Adipose tissue (tissue), 3 donors: ENCODE measurements around the gene RB1. TPM values are rescaled to one million over a fixed set of nuclear protein-coding genes. Genes with fewer than 3 reads are reported as not detected.

Source experiments
- H3K27ac ChIP-seq: one replicate; pipeline ENCODE4 v1.5.1; 2013; ENCODE audit warnings: low read depth, low read length
- WGBS, 3 donors: extraction: QIAGEN DNeasy Blood & Tissue Kit; methylation state at CpG; one replicate each; pipeline ENCODE4 v1.1.7; 2013; 5-methylcytosine and 5-hydroxymethylcytosine counted together
- polyA plus RNA-seq, 3 donors: library from polyadenylated mRNA; stranded (reverse); fragments of 200-250 nt; gene quantifications; one replicate each; pipeline ENCODE4 v1.2.3, GENCODE V29; 2013
- donor health status: healthy with polysubstance abuse.
- donor health status: Bipolar disorder and iron deficiency.
- donor health status: healthy.

The RB1 gene
- polyA plus RNA-seq, 3 donors = 5.7 to 16.8 (median 13.2) TPM

GRCh38 chr13:48476686-48477085 is 173.1 kb downstream of the RB1 start:
- 41 to 67% (median 59%) methylated on average over 4 of the region's 4 CpGs for WGBS, 3 donors

GRCh38 chr13:48477191-48477855 is 173.8 kb downstream of the RB1 start:
- 90 to 92% (median 92%) methylated on average over 2 of the region's 2 CpGs for WGBS, 3 donors
- H3K27ac ChIP-seq = no peak overlapping the region

More at GRCh38 chr13:48476686-48477085, 173.1 kb downstream of the RB1 start:
- no peak overlapping the region for H3K27ac ChIP-seq

- 61 to 79% (median 76%) methylated on average over 1 of the region's 1 CpG for WGBS, 3 donors
- H3K27ac ChIP-seq = no peak overlapping the region
Observed at GRCh38 chr13:48478391-48478790, 174.8 kb downstream of the RB1 start.

GRCh38 chr13:48483575-48483974 is 180.0 kb downstream of the RB1 start:
- 85 to 98% (median 97%) methylated on average over 3 of the region's 3 CpGs for WGBS, 3 donors
- no peak overlapping the region for H3K27ac ChIP-seq

- no peak overlapping the region for H3K27ac ChIP-seq
- WGBS, 3 donors = 75 to 97% (median 96%) methylated on average over 3 of the region's 3 CpGs
Observed at GRCh38 chr13:48485432-48485831, 181.9 kb downstream of the RB1 start.

GRCh38 chr13:48486362-48486761 is 182.8 kb downstream of the RB1 start:
- no peak overlapping the region for H3K27ac ChIP-seq

GRCh38 chr13:48486836-48487235 is 183.3 kb downstream of the RB1 start:
- no peak overlapping the region for H3K27ac ChIP-seq
- WGBS, 3 donors = 86 to 94% (median 90%) methylated on average over 5 of the region's 5 CpGs

- no peak overlapping the region for H3K27ac ChIP-seq
- WGBS, 3 donors = 97% methylated on average over 2 of the region's 2 CpGs
Observed at GRCh38 chr13:48487968-48488367, 184.4 kb downstream of the RB1 start.

GRCh38 chr13:48488995-48489394 is 185.4 kb downstream of the RB1 start:
- no peak overlapping the region for H3K27ac ChIP-seq

GRCh38 chr13:48489666-48490065 is 186.1 kb downstream of the RB1 start:
- H3K27ac ChIP-seq = no peak overlapping the region

- H3K27ac ChIP-seq = no peak overlapping the region
- 95 to 98% (median 97%) methylated on average over 3 of the region's 3 CpGs for WGBS, 3 donors
Observed at GRCh38 chr13:48490241-48490640, 186.7 kb downstream of the RB1 start.

GRCh38 chr13:48491423-48492095 is 188.0 kb downstream of the RB1 start:
- no peak overlapping the region for H3K27ac ChIP-seq

GRCh38 chr13:48492096-48492440 is 188.5 kb downstream of the RB1 start:
- no peak overlapping the region for H3K27ac ChIP-seq
- WGBS, 3 donors = 41 to 88% (median 43%) methylated on average over 1 of the region's 1 CpG

- no peak overlapping the region for H3K27ac ChIP-seq
- WGBS, 3 donors = 26 to 71% (median 37%) methylated on average over 16 of the region's 16 CpGs
Observed at GRCh38 chr13:48492470-48493065, 189.0 kb downstream of the RB1 start.

- WGBS, 3 donors = 59 to 73% (median 70%) methylated on average over 4 of the region's 4 CpGs
- H3K27ac ChIP-seq = no peak overlapping the region
Observed at GRCh38 chr13:48493066-48493765, 189.7 kb downstream of the RB1 start.

- 58 to 70% (median 60%) methylated on average over 2 of the region's 2 CpGs for WGBS, 3 donors
- H3K27ac ChIP-seq = no peak overlapping the region
Observed at GRCh38 chr13:48493851-48494250, 190.3 kb downstream of the RB1 start.

GRCh38 chr13:48494874-48495273 is 191.3 kb downstream of the RB1 start:
- no peak overlapping the region for H3K27ac ChIP-seq
- 53 to 78% (median 57%) methylated on average over 1 of the region's 1 CpG for WGBS, 3 donors

GRCh38 chr13:48496271-48497161 is 193.0 kb downstream of the RB1 start:
- WGBS, 3 donors = 66 to 70% (median 69%) methylated on average over 6 to 7 of the region's 7 CpGs
- no peak overlapping the region for H3K27ac ChIP-seq

- WGBS, 3 donors = 94 to 100% (median 100%) methylated on average over 2 of the region's 2 CpGs
Observed at GRCh38 chr13:48497669-48498068, 194.1 kb downstream of the RB1 start.

More at GRCh38 chr13:48497669-48498068, 194.1 kb downstream of the RB1 start:
- no peak overlapping the region for H3K27ac ChIP-seq
